Measurements from ENCODE around the gene RAPGEF5. TPM values are rescaled to one million over a fixed set of nuclear protein-coding genes. Genes with fewer than 3 reads are reported as not detected.

The RAPGEF5 gene
- total and polyA plus RNA-seq, 4 donors, result 7.1 to 54.8 (median 13.0) TPM

GRCh38 chr7:22256541-22257096 lies 100.3 kb downstream of the RAPGEF5 start:
- WGBS, result 69% methylated on average over 2 of the region's 2 CpGs
- H3K27me3 ChIP-seq (ENCODE audit: control insufficient read depth in 4 of 4, insufficient read depth in 4 of 4, low read length in 3 of 4), result no peaks in the 10 kb centered on the region
- DNase-seq (ENCODE audit: low spot score), result no peak
- TF ChIP-seq TAF1 (conservative IDR thresholded peaks at IDR 0.05) (no peak), YY1 (IDR thresholded peaks at IDR 0.05) (no peak), JUND (IDR thresholded peaks at IDR 0.05) (no peak), RAD21 (IDR thresholded peaks at IDR 0.05) (peak; percentile 62 to 64), ATF3 (IDR thresholded peaks at IDR 0.05) (no peak), ZBTB33 (IDR thresholded peaks at IDR 0.05) (no peak), HNF4A (conservative IDR thresholded peaks at IDR 0.05) (no peak), CTCF (IDR thresholded peaks at IDR 0.05; ENCODE audit: low read depth, low read length, missing input control) (peak; percentile 3)
- H3K4me3 ChIP-seq (ENCODE audit: low read depth in 1 of 3, low read length in 3 of 3), result no peak overlapping the region
- no peaks in the 10 kb centered on the region for H3K36me3 ChIP-seq (ENCODE audit: control insufficient read depth in 4 of 4, insufficient read depth in 3 of 4, low read depth in 1 of 4, low read length in 3 of 4)
- H3K27ac ChIP-seq (ENCODE audit: low read depth in 1 of 2, low read length in 2 of 2), result no peak overlapping the region
- no peak overlapping the region for H3K9ac ChIP-seq (ENCODE audit: low read depth in 1 of 2, low read length in 2 of 2)
- H3K4me1 ChIP-seq (ENCODE audit: control insufficient read depth in 4 of 4, insufficient read depth in 4 of 4, low read length in 3 of 4), result no peaks in the 10 kb centered on the region
- no peaks in the 10 kb centered on the region for H3K9me3 ChIP-seq (ENCODE audit: control insufficient read depth in 4 of 4, low read length in 3 of 4)

- no peaks in the 10 kb centered on the region for H3K4me1 ChIP-seq (ENCODE audit: control insufficient read depth in 4 of 4, insufficient read depth in 4 of 4, low read length in 3 of 4)
Measured at GRCh38 chr7:22255834-22256233, 101.1 kb downstream of the RAPGEF5 start.

More at GRCh38 chr7:22255834-22256233, 101.1 kb downstream of the RAPGEF5 start:
- TF ChIP-seq GABPA (IDR thresholded peaks at IDR 0.05 in 1 of 2, conservative IDR thresholded peaks at IDR 0.05 in 1 of 2) (no peak), TAF1 (conservative IDR thresholded peaks at IDR 0.05) (no peak), HNF4A (conservative IDR thresholded peaks at IDR 0.05) (no peak), FOXA2 (IDR thresholded peaks at IDR 0.05) (no peak), REST (IDR thresholded peaks at IDR 0.05) (no peak), FOXA1 (IDR thresholded peaks at IDR 0.05) (no peak), RXRA (IDR thresholded peaks at IDR 0.05) (no peak)
- 88% methylated on average over 1 of the region's 1 CpG for WGBS
- H3K27me3 ChIP-seq (ENCODE audit: control insufficient read depth in 4 of 4, insufficient read depth in 4 of 4, low read length in 3 of 4), result no peaks in the 10 kb centered on the region
- no peaks in the 10 kb centered on the region for H3K36me3 ChIP-seq (ENCODE audit: control insufficient read depth in 4 of 4, insufficient read depth in 3 of 4, low read depth in 1 of 4, low read length in 3 of 4)
- no peaks in the 10 kb centered on the region for H3K9me3 ChIP-seq (ENCODE audit: control insufficient read depth in 4 of 4, low read length in 3 of 4)
- H3K9ac ChIP-seq (ENCODE audit: low read depth in 1 of 2, low read length in 2 of 2), result no peak overlapping the region
- no peak overlapping the region for H3K27ac ChIP-seq (ENCODE audit: low read depth in 1 of 2, low read length in 2 of 2)
- DNase-seq (ENCODE audit: low spot score), result no peak
- no peak overlapping the region for H3K4me3 ChIP-seq (ENCODE audit: low read depth in 1 of 3, low read length in 3 of 3)
